Loucy (cell line): ENCODE data around the gene MPND.

Experiments
- H2AFZ ChIP-seq: fragments of 200-600 bp; sonication (generic); 2 replicates; pipeline ENCODE4 v1.6.0; 2016; ENCODE audit warnings: antibody characterized with exemption, mild to moderate bottlenecking, low read length, moderate library complexity
- H3F3A ChIP-seq: fragments of 200-600 bp; 2 replicates; pipeline ENCODE4 v1.6.0; 2016; ENCODE audit warnings: antibody characterized with exemption, low read depth, mild to moderate bottlenecking
- H3K27me3 ChIP-seq: fragments of 200-600 bp; sonication (generic); 2 replicates; pipeline ENCODE4 v1.6.1; 2014; ENCODE audit warnings: low read length, mild to moderate bottlenecking; ENCODE audit not compliant: insufficient read depth, poor library complexity, severe bottlenecking
- H3K36me3 ChIP-seq: fragments of 200-600 bp; sonication (generic); 2 replicates; pipeline ENCODE4 v1.6.1; 2016; ENCODE audit warnings: low read length; ENCODE audit not compliant: insufficient read depth
- H3K4me1 ChIP-seq: fragments of 200-600 bp; sonication (generic); 2 replicates; pipeline ENCODE4 v1.5.1; 2014; ENCODE audit warnings: low read length, mild to moderate bottlenecking; ENCODE audit not compliant: insufficient read depth, poor library complexity, severe bottlenecking
- H3K4me2 ChIP-seq: fragments of 200-600 bp; sonication (generic); 2 replicates; pipeline ENCODE4 v1.6.0; 2014; ENCODE audit warnings: antibody characterized with exemption, low read length, low read depth, mild to moderate bottlenecking; ENCODE audit not compliant: poor library complexity, severe bottlenecking
- H3K4me3 ChIP-seq: fragments of 200-600 bp; sonication (generic); 2 replicates; pipeline ENCODE4 v1.5.1; 2014; ENCODE audit warnings: low read length, mild to moderate bottlenecking, mixed read lengths; ENCODE audit not compliant: poor library complexity, severe bottlenecking
- H3K79me2 ChIP-seq: fragments of 200-600 bp; sonication (generic); 2 replicates; pipeline ENCODE4 v1.6.1; 2014; ENCODE audit warnings: low read length; ENCODE audit not compliant: insufficient read depth
- H3K9ac ChIP-seq: fragments of 200-600 bp; sonication (generic); 2 replicates; pipeline ENCODE4 v1.6.0; 2014; ENCODE audit warnings: mild to moderate bottlenecking, low read depth, low read length, moderate library complexity; ENCODE audit not compliant: poor library complexity, severe bottlenecking
- H3K9me2 ChIP-seq: fragments of 200-600 bp; sonication (generic); replicated peaks from 2 replicates; pipeline ENCODE4 v1.6.1; 2016; ENCODE audit warnings: low read depth, low read length, mixed read lengths
- H3K9me3 ChIP-seq: fragments of 200-600 bp; sonication (generic); 2 replicates; pipeline ENCODE4 v1.6.1; 2014; ENCODE audit warnings: mild to moderate bottlenecking, antibody characterized with exemption, low read length, low read depth; ENCODE audit not compliant: insufficient read depth
- H4K20me1 ChIP-seq: fragments of 200-600 bp; sonication (generic); 2 replicates; pipeline ENCODE4 v1.6.0; 2014; ENCODE audit warnings: antibody characterized with exemption, low read length, mild to moderate bottlenecking; ENCODE audit not compliant: insufficient read depth, poor library complexity, severe bottlenecking
- CTCF ChIP-seq: fragments of 200-600 bp; sonication (generic); conservative IDR thresholded peaks from 2 replicates; pipeline ENCODE4 v1.5.1; 2014; ENCODE audit warnings: mild to moderate bottlenecking, antibody characterized with exemption, low read length
- EZH2phosphoT487 ChIP-seq: fragments of 200-600 bp; IDR thresholded peaks from 2 replicates; pipeline ENCODE4 v1.6.1; 2018; ENCODE audit warnings: antibody characterized with exemption, mild to moderate bottlenecking, moderate library complexity, borderline replicate concordance

Gene MPND

GRCh38 chr19:4405977-4406376, 62.6 kb downstream of the MPND start:
- Histone ChIP-seq H3F3A (no peaks in the 10 kb centered on the region), H3K4me3 (peak overlapping the region; percentile 11), H3K4me1 (peaks cover 32% of the 10 kb centered on the region), H4K20me1 (peaks cover 54% of the 10 kb centered on the region), H3K9me3 (no peaks in the 10 kb centered on the region), H3K9ac (peak overlapping the region; percentile 25), H3K79me2 (peaks cover 85% of the 10 kb centered on the region), H3K36me3 (peaks cover 32% of the 10 kb centered on the region; the same call in 1 of the 2 replicates), H2AFZ (no peak overlapping the region), H3K9me2 (no peaks in the 10 kb centered on the region), H3K4me2 (peak overlapping the region; percentile 93), H3K27me3 (peaks cover 5% of the 10 kb centered on the region)
- TF ChIP-seq EZH2phosphoT487 (no peak), CTCF (no peak)

- H3K9me3 ChIP-seq, result no peaks in the 10 kb centered on the region
- no peak overlapping the region for H3K4me2 ChIP-seq
- peaks cover 31% of the 10 kb centered on the region for H3K4me1 ChIP-seq
- TF ChIP-seq EZH2phosphoT487 (no peak), CTCF (no peak)
- peaks cover 33% of the 10 kb centered on the region; the same call in 1 of the 2 replicates for H3K36me3 ChIP-seq
- no peak overlapping the region for H2AFZ ChIP-seq
- H3K4me3 ChIP-seq, result no peak overlapping the region
- H3K27me3 ChIP-seq, result peaks cover 5% of the 10 kb centered on the region
- no peak overlapping the region for H3K9ac ChIP-seq
- H3K79me2 ChIP-seq, result peaks cover 90% of the 10 kb centered on the region
- H3K9me2 ChIP-seq, result no peaks in the 10 kb centered on the region
- H4K20me1 ChIP-seq, result peaks cover 56% of the 10 kb centered on the region
- no peaks in the 10 kb centered on the region for H3F3A ChIP-seq
These were observed 63.3 kb downstream of the MPND start for GRCh38 chr19:4406626-4407025.

GRCh38 chr19:4409123-4409933, 66.0 kb downstream of the MPND start:
- no peak for TF ChIP-seq CTCF
- TF ChIP-seq EZH2phosphoT487, result no peak
- H3K27me3 ChIP-seq, result no peaks in the 10 kb centered on the region
- peaks cover 98% of the 10 kb centered on the region for H3K79me2 ChIP-seq
- H3K4me1 ChIP-seq, result peaks cover 20% of the 10 kb centered on the region
- H3K9me3 ChIP-seq, result no peaks in the 10 kb centered on the region
- H4K20me1 ChIP-seq, result peaks cover 56% of the 10 kb centered on the region
- H2AFZ ChIP-seq, result no peak overlapping the region
- H3F3A ChIP-seq, result no peaks in the 10 kb centered on the region
- peaks cover 56% of the 10 kb centered on the region; the same call in 1 of the 2 replicates for H3K36me3 ChIP-seq
- no peak overlapping the region for H3K4me3 ChIP-seq
- no peak overlapping the region for H3K9ac ChIP-seq
- H3K9me2 ChIP-seq, result no peaks in the 10 kb centered on the region
- H3K4me2 ChIP-seq, result no peak overlapping the region
